Left lobe of liver (tissue), 2 donors: ENCODE data around the gene SH3BGRL3. TPM values are rescaled to one million over a fixed set of nuclear protein-coding genes. Genes with fewer than 3 reads are reported as not detected.
"Not testable (repeated sequence)": the region's sequence is repeated elsewhere in the genome, so short reads cannot be mapped to it uniquely, and the experiment has no call there.

Source experiments
- ATAC-seq: fragments of 200-7000 bp; cut with Tn5 transposase; one replicate; pipeline ENCODE4 v1.9.1; 2020; ENCODE audit warnings: mild to moderate bottlenecking, moderate library complexity
- DNase-seq: peaks from one replicate; pipeline ENCODE4 v3.0.0-alpha.2; 2020; ENCODE audit warnings: low spot score
- total RNA-seq: library from RNA; stranded (reverse); gene quantifications from one replicate; pipeline ENCODE4 v1.2.1, GENCODE V29; 2021
- donor health status: DM: no; HTN: no; CAD: no; lungs with moderate emphysema.
- donor health status: DM: no; HTN: yes; CAD: no.

SH3BGRL3 gene
- total RNA-seq = 31.5 TPM

- peak; percentile 84 for ATAC-seq
- peak; percentile 89 for DNase-seq
These were observed at the start of gene SH3BGRL3 for GRCh38 chr1:26279456-26280332. Gene SH3BGRL3 (plus strand): TSS chr1:26280086. CDS start chr1:26280156, 70 bp downstream.

- DNase-seq, ATAC-seq: not testable (repeated sequence)
These were observed 49.2 kb upstream of the SH3BGRL3 start for GRCh38 chr1:26230682-26231081.

DNA sequence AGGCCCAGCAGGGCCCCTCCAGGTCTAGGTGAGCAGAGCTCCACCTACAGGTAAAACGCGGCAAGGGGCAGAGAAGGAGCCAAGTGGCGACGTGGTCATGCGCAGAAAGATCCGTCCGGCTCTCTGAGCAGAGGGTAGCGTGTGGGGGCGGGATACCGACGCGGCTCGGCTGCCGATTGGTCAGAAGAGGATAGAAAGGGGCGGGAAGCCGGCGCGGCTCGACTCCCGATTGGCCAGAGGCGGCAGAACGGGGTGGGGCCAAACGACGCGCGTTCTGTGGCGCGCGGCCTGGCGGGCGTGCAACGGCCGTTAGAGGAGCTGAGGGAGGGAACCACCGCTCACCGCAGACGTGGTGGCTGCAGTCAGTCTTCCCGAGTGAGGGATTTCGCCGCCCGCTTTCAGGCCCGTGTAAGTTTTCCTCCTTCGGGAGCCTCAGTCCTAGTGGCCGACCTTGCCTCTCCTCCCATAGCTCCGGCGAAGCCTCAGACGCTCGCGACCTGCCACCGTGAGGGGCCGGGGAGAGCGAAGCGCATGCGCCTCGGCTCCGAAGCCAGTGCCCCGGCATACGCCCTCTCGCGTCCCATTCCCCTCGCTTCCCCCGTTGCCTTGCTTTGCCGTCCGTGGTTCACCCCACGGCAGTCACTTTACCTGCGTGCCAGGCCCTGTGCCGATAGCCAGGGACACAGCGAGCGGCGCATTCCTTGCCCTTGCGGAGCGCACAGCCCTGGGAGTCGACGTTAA, 45.8 kb upstream of the SH3BGRL3 start, which contains the start of gene CEP85:
TSS of gene CEP85 (plus strand) at position 298 of the 741 bp plus-strand sequence. CDS start 5,584 bp downstream, outside the sequence.
- DNase-seq (peak; percentile 99), ATAC-seq (peak; percentile 89)

- ATAC-seq (peak; percentile 3), DNase-seq (no peak)
These were observed 45.1 kb upstream of the SH3BGRL3 start for GRCh38 chr1:26234644-26235370.

GRCh38 chr1:26237230-26237966, 42.5 kb upstream of the SH3BGRL3 start:
- ATAC-seq = no peak

GRCh38 chr1:26239936-26240335, 40.0 kb upstream of the SH3BGRL3 start:
- no peak for ATAC-seq

More at GRCh38 chr1:26237230-26237966, 42.5 kb upstream of the SH3BGRL3 start:
- DNase-seq = no peak

DNA sequence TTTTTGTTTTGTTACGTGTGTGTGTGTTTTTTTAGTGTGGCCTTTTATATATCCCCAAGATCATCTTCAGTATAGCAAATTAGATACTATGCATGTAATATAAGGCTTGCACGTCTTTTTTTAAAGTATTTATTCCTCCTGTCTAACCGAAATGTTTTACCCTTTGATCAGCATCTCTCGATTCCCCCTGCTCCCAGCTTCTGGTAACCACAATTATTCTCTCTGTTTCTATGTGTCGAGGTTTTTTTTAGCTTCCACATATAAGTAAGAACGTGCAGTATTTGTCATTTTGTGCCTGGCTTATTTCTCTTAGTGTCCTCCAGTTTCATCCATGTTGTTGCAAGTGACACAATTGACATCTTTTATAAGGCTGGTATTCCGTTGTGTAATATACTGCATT, 27.2 kb upstream of the SH3BGRL3 start:
- DNase-seq (no peak), ATAC-seq (no peak)

More at GRCh38 chr1:26239936-26240335, 40.0 kb upstream of the SH3BGRL3 start:
- DNase-seq = no peak

- no peak for DNase-seq
These were observed 25.5 kb upstream of the SH3BGRL3 start for GRCh38 chr1:26254404-26254803.

DNA sequence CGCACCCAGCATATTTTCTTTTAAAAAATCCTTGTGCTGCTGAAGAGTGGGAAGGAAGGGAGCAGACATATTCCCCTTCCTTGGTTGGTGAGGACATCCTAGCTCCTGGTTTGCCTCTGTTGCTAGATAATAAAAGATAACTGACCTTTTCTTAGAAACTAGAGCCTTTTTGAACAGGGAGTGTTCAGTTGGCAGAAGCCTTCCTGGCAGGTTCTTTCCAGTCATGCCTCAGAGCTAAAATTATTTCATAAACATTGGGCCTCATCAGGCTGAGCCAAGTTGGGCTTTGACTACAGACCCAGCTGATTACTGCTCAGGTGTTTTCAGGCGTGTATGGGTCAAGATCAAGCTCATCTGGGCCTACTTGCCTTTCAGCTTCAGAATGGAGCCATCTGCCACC, 22.7 kb upstream of the SH3BGRL3 start:
- no peak for ATAC-seq

More at GRCh38 chr1:26254404-26254803, 25.5 kb upstream of the SH3BGRL3 start:
- ATAC-seq = no peak

DNA sequence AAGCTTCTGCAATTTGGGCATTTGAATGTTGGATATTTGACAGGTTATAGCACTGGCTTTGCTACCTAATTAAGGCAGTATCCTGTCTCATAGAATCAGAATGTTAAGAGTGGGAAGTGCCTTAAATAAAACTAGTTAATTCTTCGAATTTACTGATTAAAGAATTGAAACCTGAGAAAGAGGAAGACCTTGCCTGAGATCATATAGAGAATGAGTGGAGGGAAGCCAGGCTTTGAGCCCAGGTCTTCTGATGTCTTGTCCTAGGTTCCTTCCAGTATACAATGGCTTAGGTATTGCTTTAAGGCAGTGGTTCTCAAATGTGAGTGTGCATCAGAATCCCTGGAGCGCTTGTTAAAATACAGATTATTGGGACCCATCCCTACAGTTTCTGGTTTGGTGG, 20.9 kb upstream of the SH3BGRL3 start:
- ATAC-seq = no peak
- no peak for DNase-seq

More for the DNA sequence above, 22.7 kb upstream of the SH3BGRL3 start:
- no peak for DNase-seq

DNA sequence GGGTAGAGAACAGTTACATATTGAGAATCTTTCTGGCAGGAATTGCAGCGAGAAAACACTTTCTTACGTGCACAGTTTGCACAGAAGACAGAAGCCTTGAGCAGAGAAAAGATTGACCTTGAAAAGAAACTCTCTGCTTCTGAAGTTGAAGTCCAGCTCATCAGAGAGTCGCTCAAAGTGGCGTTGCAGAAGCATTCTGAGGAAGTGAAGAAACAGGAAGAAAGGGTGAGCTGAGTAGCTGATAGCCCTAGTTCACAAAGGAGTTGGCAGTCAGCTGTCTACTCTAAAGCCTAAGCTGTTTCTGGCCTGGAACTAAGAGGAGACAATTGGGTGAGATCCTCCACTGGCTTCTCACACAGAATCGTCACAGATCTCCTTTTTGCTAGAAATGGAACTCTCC, 20.3 kb upstream of the SH3BGRL3 start:
- DNase-seq (no peak), ATAC-seq (peak; percentile 23)

DNA sequence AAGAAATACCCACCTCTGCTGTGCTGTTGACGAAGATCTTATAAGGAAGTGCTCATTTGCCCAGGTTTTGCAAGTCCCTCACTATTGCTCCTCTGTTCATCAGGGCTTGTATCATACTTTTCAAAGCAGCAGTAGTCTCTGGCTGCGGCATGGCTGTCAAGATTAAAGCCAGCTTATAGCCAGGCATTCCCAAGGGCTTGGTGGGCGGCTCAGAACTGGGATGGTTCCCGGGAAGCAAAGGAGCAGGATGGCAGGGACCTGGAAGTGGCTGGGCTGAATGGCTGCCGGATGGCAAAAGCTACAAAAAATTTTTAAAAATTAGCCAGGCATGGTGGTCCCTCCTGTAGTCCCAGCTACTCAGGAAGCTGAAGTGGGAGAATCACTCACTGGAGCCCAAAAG, 16.7 kb upstream of the SH3BGRL3 start:
- no peak for ATAC-seq
- no peak for DNase-seq

DNA sequence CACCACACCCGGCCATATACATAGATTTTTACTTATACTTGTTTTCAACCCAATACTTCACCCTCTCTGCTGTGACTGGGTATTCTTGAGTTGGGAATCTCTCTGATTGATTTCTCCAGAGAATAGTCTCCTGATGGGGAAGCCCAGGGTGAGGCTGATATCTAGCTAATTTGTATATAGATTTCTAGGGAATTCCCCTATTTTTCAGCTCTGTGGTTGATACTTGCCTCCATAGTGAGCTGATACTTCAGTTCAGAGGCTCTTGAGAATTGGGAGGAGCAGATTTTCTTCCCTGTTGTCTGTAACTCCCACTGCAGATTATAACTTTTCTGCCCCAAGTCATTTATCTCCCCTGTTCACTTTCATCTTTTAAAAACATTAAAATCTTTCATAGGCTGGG, 14.5 kb upstream of the SH3BGRL3 start:
- ATAC-seq = no peak
- DNase-seq = no peak

GRCh38 chr1:26268290-26269197, 11.3 kb upstream of the SH3BGRL3 start:
- no peak for ATAC-seq
- no peak for DNase-seq

- no peak for DNase-seq
- ATAC-seq = no peak
These were observed 10.7 kb upstream of the SH3BGRL3 start for GRCh38 chr1:26269198-26269550.

GRCh38 chr1:26274801-26275425, 5.0 kb upstream of the SH3BGRL3 start:
- no peak for DNase-seq
- no peak for ATAC-seq

- peak; percentile 66 for ATAC-seq
These were observed 4.1 kb upstream of the SH3BGRL3 start for GRCh38 chr1:26275580-26276431.

GRCh38 chr1:26276432-26276838, 3.5 kb upstream of the SH3BGRL3 start:
- no peak for DNase-seq
- no peak for ATAC-seq

More at GRCh38 chr1:26275580-26276431, 4.1 kb upstream of the SH3BGRL3 start:
- peak; percentile 81 for DNase-seq
